Testis (tissue), 2 donors: ENCODE data around the gene LYSMD1.

ENCODE experiments used
- POLR2A ChIP-seq: fragments of 450-650 bp; IDR thresholded peaks from one replicate; pipeline ENCODE4 v1.6.1; 2017; ENCODE audit warnings: antibody characterized with exemption, mild to moderate bottlenecking, moderate library complexity
- TF ChIP-seq, protein P1 (sequence below), 3 experiments: fragments of 450-650 bp in 2 of 3; fragments of 200-600 bp in 1 of 3; sonication (generic) in 1 of 3; IDR thresholded peaks; one replicate each; pipeline ENCODE4 v1.5.1; 2016 to 2019; ENCODE audit warnings: antibody characterized with exemption in 3 of 3, mild to moderate bottlenecking in 2 of 3, moderate library complexity in 1 of 3

DNA sequence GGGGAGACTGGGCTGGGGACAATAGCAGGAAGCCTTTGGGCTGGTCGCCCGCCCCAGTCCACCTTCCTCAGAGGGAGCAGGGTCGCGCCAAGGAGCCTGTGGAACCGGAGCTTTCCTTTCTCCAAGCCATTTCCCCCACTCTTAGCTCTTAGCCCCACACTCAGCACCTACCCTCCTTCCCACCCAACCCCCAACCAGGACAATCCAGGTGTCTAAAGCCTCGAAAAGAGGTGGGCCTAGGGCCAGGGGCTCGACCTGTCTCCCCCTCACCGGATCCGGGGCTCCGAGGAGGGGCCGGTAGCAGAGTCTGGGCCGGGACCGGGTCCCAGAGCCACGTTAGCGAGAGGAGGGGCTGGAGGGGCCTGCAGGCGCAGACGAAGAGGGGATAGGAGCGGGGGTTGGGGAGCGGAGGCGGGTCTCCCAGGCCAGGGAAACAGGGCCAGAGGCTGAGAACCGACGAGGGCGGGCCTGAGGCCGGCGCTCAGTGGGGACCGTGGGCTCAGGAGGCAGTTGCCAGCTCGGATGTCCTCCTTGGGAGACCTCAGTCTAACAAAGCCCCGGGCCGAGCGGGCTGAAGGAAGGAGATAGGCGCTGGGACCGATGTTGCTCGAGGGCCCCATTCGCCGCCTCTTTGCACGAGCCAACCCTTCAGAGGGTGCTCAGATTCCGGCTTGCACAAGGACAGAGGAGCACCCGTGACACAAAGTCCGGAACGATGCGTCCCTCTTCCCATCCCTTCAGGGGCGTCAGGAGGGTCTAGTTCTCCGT, 20.2 kb downstream of the LYSMD1 start:
- TF ChIP-seq, protein P1, sequence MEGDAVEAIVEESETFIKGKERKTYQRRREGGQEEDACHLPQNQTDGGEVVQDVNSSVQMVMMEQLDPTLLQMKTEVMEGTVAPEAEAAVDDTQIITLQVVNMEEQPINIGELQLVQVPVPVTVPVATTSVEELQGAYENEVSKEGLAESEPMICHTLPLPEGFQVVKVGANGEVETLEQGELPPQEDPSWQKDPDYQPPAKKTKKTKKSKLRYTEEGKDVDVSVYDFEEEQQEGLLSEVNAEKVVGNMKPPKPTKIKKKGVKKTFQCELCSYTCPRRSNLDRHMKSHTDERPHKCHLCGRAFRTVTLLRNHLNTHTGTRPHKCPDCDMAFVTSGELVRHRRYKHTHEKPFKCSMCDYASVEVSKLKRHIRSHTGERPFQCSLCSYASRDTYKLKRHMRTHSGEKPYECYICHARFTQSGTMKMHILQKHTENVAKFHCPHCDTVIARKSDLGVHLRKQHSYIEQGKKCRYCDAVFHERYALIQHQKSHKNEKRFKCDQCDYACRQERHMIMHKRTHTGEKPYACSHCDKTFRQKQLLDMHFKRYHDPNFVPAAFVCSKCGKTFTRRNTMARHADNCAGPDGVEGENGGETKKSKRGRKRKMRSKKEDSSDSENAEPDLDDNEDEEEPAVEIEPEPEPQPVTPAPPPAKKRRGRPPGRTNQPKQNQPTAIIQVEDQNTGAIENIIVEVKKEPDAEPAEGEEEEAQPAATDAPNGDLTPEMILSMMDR (IDR thresholded peaks at IDR 0.05): no peak
- no peak for TF ChIP-seq POLR2A
